Endothelial cell of umbilical vein (primary cell): ENCODE measurements around the gene TTC34.

Experiments used
- EZH2 ChIP-seq: IDR thresholded peaks from 2 replicates; pipeline ENCODE4 v1.6.1; 2012; ENCODE audit warnings: borderline replicate concordance, low read depth, mild to moderate bottlenecking, moderate library complexity, low read length, inconsistent platforms; ENCODE audit not compliant: severe bottlenecking
- FOS ChIP-seq: IDR thresholded peaks from 2 replicates; pipeline ENCODE4 v1.6.1; 2011; ENCODE audit warnings: mild to moderate bottlenecking, low read length, moderate library complexity, borderline replicate concordance; ENCODE audit not compliant: insufficient read depth
- GATA2 ChIP-seq: IDR thresholded peaks from 2 replicates; pipeline ENCODE4 v1.7.0; 2011; ENCODE audit warnings: low read depth, mild to moderate bottlenecking, moderate library complexity, mixed read lengths, low read length; ENCODE audit not compliant: insufficient read length, insufficient read depth
- JUN ChIP-seq: IDR thresholded peaks from 2 replicates; pipeline ENCODE4 v1.6.1; 2011; ENCODE audit warnings: borderline replicate concordance, low read depth; ENCODE audit not compliant: insufficient read length, insufficient read depth
- MYC ChIP-seq: IDR thresholded peaks from one replicate; pipeline ENCODE4 v1.6.1; 2011; ENCODE audit warnings: mild to moderate bottlenecking, low read depth, low read length
- POLR2A ChIP-seq: IDR thresholded peaks from 2 replicates; pipeline ENCODE4 v1.6.1; 2012; ENCODE audit warnings: low read depth, mild to moderate bottlenecking, control low read depth, low read length
- POLR2AphosphoS5 ChIP-seq: IDR thresholded peaks from 2 replicates; pipeline ENCODE4 v1.6.1; 2012; ENCODE audit warnings: low read depth, mild to moderate bottlenecking, control low read depth, low read length, moderate library complexity; ENCODE audit not compliant: insufficient read depth
- TF ChIP-seq, protein P1 (sequence below), 2 donors: IDR thresholded peaks; 1 replicate in 1 of 2; 2 replicates in 1 of 2; pipeline ENCODE4 v1.5.1; 2011; ENCODE audit warnings: low read length in 2 of 2, mild to moderate bottlenecking in 2 of 2, moderate library complexity in 2 of 2, control low read depth in 1 of 2, inconsistent platforms in 1 of 2, low read depth in 1 of 2; ENCODE audit not compliant: insufficient read depth in 1 of 2; ENCODE audit errors: extremely low read depth in 1 of 2
- TF ChIP-seq, protein P2 (sequence below): IDR thresholded peaks from 2 replicates; pipeline ENCODE4 v1.6.1; 2011; ENCODE audit not compliant: insufficient read depth, insufficient read length

DNA sequence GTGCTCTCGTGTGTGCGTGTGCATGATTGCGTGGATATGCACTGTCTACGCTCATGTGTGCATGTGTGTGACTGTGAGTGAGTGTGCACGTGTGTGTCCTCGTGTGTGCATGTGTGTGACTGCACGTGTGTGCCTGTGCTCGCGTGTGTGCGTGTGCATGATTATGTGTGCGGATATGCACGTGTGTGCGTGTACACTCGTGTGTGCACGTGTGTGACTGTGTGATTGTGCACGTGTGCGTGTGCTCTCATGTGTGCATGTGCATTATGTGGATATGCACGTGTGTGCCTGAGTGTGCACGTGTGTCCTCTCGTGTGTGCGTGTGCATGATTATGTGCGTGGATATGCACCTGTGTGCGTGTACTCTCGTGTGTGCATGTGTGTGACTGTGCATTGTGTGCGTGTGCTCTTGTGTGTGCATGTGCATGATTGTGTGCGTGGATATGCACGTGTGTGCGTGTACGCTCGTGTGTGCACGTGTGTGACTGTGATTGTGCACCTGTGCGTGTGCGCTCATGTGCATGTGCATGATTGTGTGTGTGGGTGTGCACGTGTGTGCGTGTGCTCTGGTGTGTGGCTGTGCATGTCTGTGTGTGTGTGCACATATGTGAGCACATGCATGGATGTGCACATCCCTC is 170.9 kb downstream of the TTC34 start:
- TF ChIP-seq, protein P1, sequence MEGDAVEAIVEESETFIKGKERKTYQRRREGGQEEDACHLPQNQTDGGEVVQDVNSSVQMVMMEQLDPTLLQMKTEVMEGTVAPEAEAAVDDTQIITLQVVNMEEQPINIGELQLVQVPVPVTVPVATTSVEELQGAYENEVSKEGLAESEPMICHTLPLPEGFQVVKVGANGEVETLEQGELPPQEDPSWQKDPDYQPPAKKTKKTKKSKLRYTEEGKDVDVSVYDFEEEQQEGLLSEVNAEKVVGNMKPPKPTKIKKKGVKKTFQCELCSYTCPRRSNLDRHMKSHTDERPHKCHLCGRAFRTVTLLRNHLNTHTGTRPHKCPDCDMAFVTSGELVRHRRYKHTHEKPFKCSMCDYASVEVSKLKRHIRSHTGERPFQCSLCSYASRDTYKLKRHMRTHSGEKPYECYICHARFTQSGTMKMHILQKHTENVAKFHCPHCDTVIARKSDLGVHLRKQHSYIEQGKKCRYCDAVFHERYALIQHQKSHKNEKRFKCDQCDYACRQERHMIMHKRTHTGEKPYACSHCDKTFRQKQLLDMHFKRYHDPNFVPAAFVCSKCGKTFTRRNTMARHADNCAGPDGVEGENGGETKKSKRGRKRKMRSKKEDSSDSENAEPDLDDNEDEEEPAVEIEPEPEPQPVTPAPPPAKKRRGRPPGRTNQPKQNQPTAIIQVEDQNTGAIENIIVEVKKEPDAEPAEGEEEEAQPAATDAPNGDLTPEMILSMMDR (IDR thresholded peaks at IDR 0.05; ENCODE audit: extremely low read depth in 1 of 2, insufficient read depth in 1 of 2, low read depth in 1 of 2, low read length in 2 of 2): no peak
- no peak for TF ChIP-seq JUN
- TF ChIP-seq EZH2: no peak
- TF ChIP-seq, protein P2, sequence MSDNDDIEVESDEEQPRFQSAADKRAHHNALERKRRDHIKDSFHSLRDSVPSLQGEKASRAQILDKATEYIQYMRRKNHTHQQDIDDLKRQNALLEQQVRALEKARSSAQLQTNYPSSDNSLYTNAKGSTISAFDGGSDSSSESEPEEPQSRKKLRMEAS: no peak
- no peak for TF ChIP-seq POLR2A
- TF ChIP-seq POLR2AphosphoS5: no peak
- TF ChIP-seq GATA2: no peak
- TF ChIP-seq FOS: no peak
- TF ChIP-seq MYC: no peak
